NCI-H128 (cell line): ENCODE measurements around the gene CACNA1A.
"Not testable (repeated sequence)": the region's sequence is repeated elsewhere in the genome, so short reads cannot be mapped to it uniquely, and the experiment has no call there.

Experiments
- DNase-seq: peaks from one replicate; lab custom pipeline; 2025; ENCODE audit not compliant: unreplicated experiment; lab: John Stamatoyannopoulos, UW

Gene CACNA1A

DNA sequence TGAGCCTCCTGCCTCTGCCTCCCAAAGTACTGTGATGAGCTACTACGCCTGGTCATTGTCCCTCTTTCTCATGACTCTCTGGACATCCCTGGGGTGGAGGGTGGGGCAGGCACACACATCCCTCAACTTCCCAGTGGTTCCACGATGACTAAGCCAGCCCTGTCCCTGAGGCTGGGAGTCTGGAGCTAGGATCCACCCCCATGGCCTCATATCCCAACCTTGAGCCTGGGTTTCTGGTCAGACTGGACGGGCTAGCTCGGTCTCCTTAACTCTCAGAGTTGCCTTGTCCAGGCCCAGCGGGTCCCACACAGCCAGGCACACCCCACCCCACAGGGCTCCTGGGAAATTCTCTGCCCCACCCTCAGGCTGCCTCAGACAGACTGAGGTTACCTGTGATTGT, 336.5 kb downstream of the CACNA1A start:
- DNase-seq: no peak

DNA sequence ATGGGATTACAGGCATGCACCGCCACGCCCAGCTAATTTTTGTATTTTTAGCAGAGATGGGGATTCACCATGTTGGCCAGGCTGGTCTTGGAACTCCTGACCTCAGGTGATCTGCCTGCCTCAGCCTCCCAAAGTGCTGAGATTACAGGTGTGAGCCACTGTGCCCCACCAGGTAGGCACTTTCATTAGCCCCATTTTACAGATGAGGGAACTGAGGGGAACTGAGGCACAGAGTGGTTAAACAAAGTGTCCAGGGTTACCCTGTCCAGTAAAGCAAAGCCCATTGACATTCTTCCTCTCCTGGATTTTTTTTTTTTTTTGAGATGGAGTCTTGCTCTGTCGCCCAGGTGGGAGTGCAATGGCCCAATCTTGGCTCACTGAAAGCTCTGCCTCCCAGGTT, 340.1 kb downstream of the CACNA1A start:
- not testable (repeated sequence) for DNase-seq

DNA sequence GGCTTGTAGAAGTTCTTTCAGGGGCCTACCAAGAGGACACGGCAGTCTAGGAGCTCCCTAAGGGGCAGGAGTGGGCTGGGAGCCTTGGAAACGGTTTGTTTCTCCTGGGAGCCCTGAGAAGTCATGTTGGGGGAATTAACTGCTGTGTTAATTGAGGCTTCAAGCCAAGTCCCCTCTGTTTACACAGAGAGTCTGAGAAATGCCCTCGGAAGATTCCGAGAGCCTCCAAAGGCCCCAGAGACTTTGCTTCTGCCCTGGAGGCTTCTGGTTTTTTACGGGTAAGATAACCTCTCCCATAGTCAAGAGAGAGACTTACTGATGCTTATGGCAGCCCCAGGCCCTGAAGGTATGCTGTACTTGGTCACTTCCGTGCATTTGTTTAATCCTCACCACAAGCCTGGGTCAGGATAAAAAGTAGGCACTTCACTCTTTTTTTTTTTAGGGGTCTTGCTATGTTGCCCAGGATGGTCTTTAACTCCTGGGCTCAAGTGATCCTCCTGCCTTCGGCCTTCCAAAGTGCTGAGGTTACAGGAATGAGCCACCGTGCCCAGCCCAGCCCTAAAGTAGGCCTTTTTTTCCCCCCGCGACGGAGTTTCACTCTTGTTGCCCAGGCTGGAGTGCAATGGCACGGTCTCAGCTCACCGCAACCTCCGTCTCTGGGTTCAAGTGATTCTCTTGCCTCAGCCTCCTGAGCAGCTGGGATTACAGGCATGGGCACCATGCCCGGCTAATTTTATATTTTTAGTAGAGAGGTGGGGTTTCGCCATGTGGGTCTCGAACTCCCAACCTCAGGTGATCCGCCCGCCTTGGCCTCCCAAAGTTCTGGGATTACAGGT, 340.9 kb downstream of the CACNA1A start:
- no peak for DNase-seq

DNA sequence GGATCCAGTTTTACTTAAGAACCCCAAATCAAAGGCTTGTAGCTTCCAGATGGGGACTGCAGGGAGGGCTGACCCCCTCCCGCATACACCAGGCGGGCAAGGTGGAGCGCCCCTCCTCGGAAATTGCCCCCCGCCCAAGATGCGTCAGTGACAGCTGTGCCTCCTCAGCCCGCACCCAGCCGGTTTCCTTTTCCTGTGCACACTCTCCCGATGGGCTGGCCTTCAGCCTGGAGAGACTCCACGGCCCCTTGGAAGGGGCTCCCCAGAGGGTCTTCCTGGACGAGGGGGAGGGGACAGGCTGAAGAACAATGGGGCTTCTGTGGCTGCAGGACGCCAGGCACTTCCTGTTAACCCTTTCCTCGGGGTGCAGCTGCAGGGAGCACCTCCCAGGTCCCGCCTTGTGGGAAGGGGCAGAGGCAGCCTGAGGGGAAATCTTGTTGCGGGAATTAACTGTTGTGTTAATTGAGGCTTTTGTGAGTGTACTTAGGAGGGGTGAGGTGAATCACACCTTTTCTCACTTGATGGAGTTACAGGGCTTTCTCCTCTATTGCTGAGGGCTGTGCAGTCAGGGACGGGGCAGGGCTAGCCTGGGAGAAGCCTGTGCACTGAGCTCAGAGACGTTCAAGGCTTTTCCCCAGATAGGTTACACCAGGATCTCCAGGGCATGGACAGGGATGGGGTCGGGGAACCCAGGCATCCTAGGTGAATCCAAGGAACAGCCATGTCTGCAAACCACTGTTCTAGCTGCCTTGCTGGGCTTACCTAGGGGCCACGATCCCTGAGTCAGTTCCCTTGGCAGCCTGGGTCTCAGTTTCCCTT, 341.7 kb downstream of the CACNA1A start:
- DNase-seq: no peak

DNA sequence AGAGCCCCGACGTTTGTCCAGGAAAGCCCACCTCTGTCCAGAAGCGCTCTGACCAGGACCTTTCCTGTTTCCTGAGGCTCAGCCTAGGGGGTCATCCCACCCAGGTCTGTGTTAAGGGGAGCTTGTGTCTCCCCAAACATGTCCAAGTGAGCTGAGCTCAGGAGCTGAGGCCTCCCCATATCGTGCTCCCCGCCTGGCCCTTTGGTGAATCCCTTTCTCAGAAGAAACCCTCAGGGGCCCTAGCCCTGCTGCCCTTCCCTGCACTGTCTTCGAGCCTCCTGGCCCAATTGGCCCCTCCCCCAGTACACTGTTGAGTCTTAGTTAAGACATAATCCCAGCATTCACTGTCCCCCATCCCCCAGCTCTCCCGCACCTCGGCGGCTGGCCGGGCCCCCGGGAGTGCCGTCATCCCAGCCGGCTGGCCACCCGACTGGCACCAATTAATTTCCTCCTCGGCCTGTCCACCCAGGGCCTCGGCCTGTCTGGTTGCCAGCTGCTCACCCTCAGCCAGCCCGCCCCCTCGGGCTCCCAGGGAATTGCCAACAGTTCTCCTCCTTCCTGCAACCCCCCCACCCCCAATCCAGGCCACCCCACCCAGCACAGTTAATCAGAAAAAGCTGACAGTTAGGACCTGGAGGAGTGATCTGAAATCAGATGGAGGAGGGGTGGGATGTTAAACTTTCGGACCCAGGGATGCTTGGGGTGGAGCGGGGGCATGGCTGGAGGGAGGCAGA, 342.5 kb downstream of the CACNA1A start:
- DNase-seq: no peak

DNA sequence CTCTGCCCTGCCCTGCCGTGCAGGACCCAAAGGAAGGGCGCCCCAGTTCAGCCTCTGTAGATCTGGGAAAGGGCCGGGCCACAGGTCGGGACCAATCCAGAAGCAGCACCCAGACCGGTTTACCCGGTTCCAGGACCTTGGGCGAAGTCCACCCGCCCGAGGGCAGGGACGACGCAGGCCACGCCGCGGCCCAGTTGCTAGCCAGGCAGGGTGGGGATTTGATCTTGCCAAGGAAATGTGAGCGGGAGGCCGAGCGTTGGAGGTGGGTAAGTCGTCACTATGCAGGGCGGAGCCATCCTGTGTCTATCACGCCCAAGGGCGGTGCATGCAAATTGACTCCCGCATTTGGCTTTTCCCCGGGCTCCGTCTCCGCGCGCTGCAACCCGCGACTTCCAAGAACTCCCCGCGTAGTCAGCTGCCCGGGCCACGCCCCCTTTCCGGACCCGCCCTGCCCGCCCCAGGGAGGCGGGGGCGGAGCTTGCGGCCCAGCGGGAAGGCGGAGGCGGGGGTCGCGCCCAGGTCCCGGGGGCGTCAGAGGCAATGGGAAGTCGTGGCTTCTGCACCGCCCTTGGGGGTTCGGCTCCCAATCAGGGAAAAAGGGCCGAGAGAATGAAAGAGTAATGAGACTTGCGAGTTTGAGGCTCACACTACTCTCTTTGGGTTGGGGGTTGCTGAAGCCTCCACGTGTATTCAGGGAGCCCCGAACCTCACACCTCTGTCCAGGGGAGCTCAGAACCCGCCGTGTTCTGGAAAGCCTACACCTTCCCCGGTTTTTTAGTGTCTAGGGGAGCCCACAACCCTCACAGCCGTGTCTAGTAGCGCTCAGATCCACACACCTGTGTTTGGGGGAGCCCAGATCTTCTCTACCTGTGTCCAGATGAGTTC, 343.3 kb downstream of the CACNA1A start:
- peak; percentile 77 for DNase-seq

DNA sequence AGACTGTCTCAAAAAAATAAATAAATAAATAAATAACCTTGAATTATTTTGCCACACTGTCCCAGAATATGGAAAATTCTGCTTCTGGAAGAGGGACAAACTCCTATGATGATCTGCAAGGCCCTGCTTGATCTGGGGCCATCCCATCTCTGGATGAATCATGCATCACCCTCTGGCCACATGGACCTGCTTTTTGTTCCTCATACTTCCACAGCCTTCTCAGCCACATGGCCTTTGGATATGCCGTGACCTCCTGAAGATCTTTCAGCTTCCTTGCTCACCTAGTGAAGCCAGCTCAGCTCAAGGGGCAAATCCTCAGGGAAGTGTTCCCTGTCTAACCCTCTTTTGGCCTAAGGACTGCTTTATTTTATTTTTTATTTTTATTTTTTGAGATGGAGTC, 345.7 kb downstream of the CACNA1A start:
- DNase-seq: no peak

DNA sequence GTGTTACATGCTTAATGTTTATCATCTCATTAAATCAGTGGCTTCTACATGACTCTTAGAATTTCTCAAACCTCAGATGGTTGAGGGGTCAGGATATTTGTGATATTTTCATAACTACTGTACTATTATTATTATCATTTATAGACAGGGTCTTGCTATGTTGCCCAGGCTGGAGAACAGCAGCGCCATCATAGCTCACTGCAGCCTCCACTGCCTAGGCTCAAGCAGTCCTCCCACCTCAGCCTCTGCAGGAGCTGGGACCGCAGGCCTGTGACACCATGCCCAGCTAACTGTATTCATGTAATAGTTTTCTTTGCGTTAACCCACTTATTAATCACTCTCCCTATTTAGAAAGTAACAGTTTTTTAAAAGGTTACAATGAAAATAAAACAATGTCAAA, 346.6 kb downstream of the CACNA1A start:
- DNase-seq: no peak
